ENCODE measurements around the gene APH1B.
A peak's percentile ranks its signal among the peaks of the same experiment; 100 is the strongest.

Gene APH1B

DNA sequence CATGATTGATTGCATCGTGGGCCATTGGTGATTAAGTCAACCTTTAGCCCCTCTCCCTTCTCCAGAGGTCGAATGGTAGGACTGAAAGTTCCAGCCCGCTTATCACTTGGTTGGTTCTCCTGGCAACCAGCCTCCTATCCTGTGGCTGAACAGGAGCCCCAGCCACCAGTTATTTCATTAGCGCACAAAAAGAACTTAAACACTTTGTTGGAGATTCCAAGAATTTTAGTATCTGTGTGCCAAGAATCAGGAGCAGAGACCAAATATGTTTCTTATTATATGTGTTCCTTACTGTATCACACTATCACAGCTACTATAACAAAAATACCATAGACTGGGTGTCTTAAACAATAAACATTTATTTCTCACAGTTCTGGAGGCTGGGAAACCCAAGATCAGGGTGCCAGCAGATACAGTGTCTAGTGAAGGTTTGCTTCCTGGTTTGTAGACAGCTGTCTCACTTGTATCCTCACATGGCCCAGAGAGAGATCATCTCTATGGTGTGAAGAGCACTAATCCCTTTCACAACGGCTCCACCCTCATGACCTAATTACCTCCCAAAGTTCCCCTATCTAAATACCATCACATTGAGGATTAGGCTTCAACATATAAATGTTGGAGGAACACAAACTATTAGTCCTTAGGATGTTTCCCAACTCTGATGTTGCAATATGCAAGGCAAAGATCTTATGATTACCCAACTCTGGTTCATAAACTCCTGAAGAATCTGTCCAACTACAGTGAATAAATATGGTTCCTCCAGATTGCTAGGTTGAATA is 30.5 kb upstream of the APH1B start:
- Mint-ChIP-seq H3K27ac (peak overlapping the region; percentile 70), H3K9me3 (peaks cover 26% of the 10 kb centered on the region), H3K4me1 (peaks cover 6% of the 10 kb centered on the region), H3K36me3 (ENCODE audit: low read depth) (peaks cover 78% of the 10 kb centered on the region), H3K27me3 (ENCODE audit: low read depth, poor library complexity) (no peaks in the 10 kb centered on the region), H3K4me3 (no peak overlapping the region)
- TF ChIP-seq, protein P1, sequence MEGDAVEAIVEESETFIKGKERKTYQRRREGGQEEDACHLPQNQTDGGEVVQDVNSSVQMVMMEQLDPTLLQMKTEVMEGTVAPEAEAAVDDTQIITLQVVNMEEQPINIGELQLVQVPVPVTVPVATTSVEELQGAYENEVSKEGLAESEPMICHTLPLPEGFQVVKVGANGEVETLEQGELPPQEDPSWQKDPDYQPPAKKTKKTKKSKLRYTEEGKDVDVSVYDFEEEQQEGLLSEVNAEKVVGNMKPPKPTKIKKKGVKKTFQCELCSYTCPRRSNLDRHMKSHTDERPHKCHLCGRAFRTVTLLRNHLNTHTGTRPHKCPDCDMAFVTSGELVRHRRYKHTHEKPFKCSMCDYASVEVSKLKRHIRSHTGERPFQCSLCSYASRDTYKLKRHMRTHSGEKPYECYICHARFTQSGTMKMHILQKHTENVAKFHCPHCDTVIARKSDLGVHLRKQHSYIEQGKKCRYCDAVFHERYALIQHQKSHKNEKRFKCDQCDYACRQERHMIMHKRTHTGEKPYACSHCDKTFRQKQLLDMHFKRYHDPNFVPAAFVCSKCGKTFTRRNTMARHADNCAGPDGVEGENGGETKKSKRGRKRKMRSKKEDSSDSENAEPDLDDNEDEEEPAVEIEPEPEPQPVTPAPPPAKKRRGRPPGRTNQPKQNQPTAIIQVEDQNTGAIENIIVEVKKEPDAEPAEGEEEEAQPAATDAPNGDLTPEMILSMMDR (IDR thresholded peaks at IDR 0.05): no peak
- no peak for DNase-seq

DNA sequence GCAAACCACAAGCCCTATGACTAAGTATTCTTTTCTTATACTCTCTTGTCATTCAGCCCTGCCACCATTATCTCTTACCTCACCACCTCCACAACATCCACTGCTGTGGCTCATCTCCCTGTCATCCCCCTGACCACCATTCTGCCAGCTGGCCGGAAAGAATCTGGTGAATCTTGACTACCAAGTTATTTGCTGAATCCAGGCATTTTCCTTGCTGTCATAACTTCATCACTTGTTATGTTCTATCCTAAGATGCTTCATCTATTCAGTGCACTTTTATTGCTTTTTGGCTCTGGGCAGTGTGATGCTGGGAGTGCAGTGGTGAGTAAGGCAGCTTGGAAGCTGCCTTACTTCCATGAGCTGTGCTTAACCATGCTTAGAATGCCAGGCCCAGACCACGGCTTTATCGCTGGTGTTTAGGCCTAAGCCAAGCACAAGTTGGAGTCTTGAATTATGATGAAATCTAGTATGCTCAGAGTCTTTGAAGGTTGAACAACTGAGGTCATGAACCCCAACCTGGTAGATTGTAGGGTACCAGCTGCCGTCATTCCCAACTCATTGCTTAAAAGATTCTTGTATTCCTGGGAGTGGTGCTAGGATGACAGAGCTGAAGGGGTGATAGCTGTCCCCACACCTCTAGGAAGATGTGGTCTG is 27.0 kb upstream of the APH1B start:
- Mint-ChIP-seq H3K4me3 (no peak overlapping the region), H3K27me3 (ENCODE audit: low read depth, poor library complexity) (no peaks in the 10 kb centered on the region), H3K27ac (no peak overlapping the region), H3K4me1 (peaks cover 27% of the 10 kb centered on the region), H3K36me3 (ENCODE audit: low read depth) (peaks cover 59% of the 10 kb centered on the region), H3K9me3 (no peaks in the 10 kb centered on the region)
- no peak for DNase-seq
- TF ChIP-seq, protein P1 (IDR thresholded peaks at IDR 0.05): no peak

DNA sequence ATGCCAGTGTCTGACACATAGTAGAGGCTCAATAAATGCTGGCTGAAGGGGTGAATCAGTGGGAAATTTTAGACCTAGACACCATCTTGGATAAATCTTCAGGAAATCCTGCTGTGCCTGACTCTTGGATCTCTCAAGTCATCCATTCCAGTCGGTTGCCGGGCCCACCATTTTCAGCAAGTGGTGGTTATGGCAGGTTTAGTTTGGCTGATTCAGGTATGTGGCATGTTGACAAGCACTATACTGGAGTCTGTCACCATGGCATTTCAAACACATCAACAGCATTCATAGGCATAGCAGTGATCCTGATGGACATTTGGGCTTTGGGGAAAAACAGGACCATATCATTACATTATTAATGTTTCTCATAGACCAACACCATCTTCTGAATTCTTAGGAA is 25.7 kb upstream of the APH1B start:
- Mint-ChIP-seq H3K9me3 (no peaks in the 10 kb centered on the region), H3K4me1 (peaks cover 36% of the 10 kb centered on the region), H3K27me3 (ENCODE audit: low read depth, poor library complexity) (no peaks in the 10 kb centered on the region), H3K27ac (no peak overlapping the region), H3K4me3 (no peak overlapping the region), H3K36me3 (ENCODE audit: low read depth) (peaks cover 48% of the 10 kb centered on the region)
- no peak for DNase-seq
- TF ChIP-seq, protein P1 (IDR thresholded peaks at IDR 0.05): no peak

DNA sequence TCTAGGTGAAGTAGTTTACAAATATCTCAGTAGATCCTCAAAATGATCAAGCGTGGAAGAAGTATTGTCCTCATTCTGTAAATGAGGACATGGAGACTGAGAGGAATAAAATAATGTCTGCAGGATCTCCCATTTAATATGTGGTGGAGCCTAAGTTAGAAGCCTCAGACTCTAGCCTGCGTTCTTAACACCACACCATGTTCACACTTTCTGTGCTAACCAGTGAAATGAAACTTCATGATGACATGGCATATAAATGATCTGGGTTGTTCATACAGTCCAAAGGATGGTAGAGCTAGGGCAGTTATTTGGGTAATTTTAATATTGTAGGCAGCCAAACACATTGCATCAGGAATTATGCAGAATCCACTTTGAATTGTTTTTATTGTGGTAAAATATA is 25.1 kb upstream of the APH1B start:
- TF ChIP-seq, protein P1 (IDR thresholded peaks at IDR 0.05): no peak
- H3K4me1 Mint-ChIP-seq: peaks cover 37% of the 10 kb centered on the region
- no peak overlapping the region for H3K27ac Mint-ChIP-seq
- H3K9me3 Mint-ChIP-seq: no peaks in the 10 kb centered on the region
- no peak for DNase-seq
- H3K27me3 Mint-ChIP-seq (ENCODE audit: low read depth, poor library complexity): no peaks in the 10 kb centered on the region
- peaks cover 43% of the 10 kb centered on the region for H3K36me3 Mint-ChIP-seq (ENCODE audit: low read depth)
- no peak overlapping the region for H3K4me3 Mint-ChIP-seq

DNA sequence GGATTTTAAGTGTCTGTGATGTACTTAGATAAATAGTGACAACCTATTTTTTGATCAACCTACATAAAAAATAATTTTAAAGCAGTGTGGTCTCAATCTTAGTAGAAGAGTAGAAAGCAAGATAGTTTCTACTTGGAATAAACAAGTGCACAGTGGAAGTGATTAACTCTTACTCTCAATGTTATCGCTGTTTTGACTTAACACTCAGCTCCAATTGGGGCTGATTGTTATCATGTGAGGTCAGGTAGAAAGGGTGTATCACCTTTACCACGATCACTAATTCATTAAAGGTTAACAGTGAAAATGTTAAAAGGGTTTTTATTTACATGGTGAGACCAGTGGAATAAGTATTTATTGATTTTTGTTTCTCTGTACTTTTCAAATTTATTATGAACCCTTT is 22.4 kb upstream of the APH1B start:
- TF ChIP-seq, protein P1 (IDR thresholded peaks at IDR 0.05): no peak
- H3K36me3 Mint-ChIP-seq (ENCODE audit: low read depth): peaks cover 48% of the 10 kb centered on the region
- no peak overlapping the region for H3K4me3 Mint-ChIP-seq
- no peak overlapping the region for H3K27ac Mint-ChIP-seq
- no peaks in the 10 kb centered on the region for H3K27me3 Mint-ChIP-seq (ENCODE audit: low read depth, poor library complexity)
- peaks cover 4% of the 10 kb centered on the region for H3K9me3 Mint-ChIP-seq
- DNase-seq: no peak
- H3K4me1 Mint-ChIP-seq: peaks cover 37% of the 10 kb centered on the region
